Kidney epithelial cell (primary cell): ENCODE results near the gene CSNK1G3. TPM values are rescaled to one million over a fixed set of nuclear protein-coding genes. Genes with fewer than 3 reads are reported as not detected.
"Not testable (repeated sequence)": the region's sequence is repeated elsewhere in the genome, so short reads cannot be mapped to it uniquely, and the experiment has no call there.

Experiments used
- DNase-seq: peaks from one replicate; pipeline ENCODE4 v3.0.0-alpha.2; 2010; ENCODE audit warnings: low read depth
- H3K27me3 ChIP-seq: 2 replicates; pipeline ENCODE4 v1.6.0; 2011; ENCODE audit warnings: low read length; ENCODE audit not compliant: control insufficient read depth, insufficient read depth
- H3K36me3 ChIP-seq: 2 replicates; pipeline ENCODE4 v1.5.1; 2011; ENCODE audit warnings: low read length; ENCODE audit not compliant: control insufficient read depth, insufficient read depth
- H3K4me3 ChIP-seq: 2 replicates; pipeline ENCODE4 v1.5.1; 2011; ENCODE audit warnings: low read depth, mild to moderate bottlenecking, control low read depth, low read length
- total RNA-seq: library from RNA; depleted of rRNA; stranded (reverse); fragments of >200 nt; gene quantifications from 2 replicates; pipeline ENCODE4 v1.2.3, GENCODE V29; 2015
- TF ChIP-seq, protein P1 (sequence below): IDR thresholded peaks from 2 replicates; pipeline ENCODE4 v1.5.1; 2011; ENCODE audit warnings: mild to moderate bottlenecking, moderate library complexity, low read length, control low read depth, inconsistent platforms; ENCODE audit not compliant: insufficient read depth, poor library complexity, severe bottlenecking

Gene CSNK1G3
- total RNA-seq, 1 donor from 2014 or later: 65.9 TPM

DNA sequence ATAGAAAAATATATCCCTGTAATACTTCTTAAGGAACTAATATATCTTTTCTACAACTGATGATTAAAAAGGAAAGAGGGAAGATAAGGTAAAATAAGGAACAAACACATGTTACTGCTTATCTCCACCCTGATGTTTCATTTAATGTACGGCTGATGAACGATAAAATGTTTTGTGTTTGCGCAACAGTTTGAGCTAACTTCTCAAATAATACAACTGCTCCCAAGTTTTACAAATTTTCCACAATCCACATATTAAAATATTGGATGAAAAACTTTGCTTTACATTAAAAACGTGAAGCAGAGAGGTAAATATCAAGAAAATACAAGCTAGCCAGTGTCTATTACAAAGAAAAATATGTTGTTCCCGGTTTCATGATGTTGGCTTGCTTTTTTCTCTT, 21.0 kb upstream of the CSNK1G3 start:
- Histone ChIP-seq H3K27me3 (no peaks in the 10 kb centered on the region), H3K36me3 (no peaks in the 10 kb centered on the region), H3K4me3 (no peak overlapping the region)
- TF ChIP-seq, protein P1, sequence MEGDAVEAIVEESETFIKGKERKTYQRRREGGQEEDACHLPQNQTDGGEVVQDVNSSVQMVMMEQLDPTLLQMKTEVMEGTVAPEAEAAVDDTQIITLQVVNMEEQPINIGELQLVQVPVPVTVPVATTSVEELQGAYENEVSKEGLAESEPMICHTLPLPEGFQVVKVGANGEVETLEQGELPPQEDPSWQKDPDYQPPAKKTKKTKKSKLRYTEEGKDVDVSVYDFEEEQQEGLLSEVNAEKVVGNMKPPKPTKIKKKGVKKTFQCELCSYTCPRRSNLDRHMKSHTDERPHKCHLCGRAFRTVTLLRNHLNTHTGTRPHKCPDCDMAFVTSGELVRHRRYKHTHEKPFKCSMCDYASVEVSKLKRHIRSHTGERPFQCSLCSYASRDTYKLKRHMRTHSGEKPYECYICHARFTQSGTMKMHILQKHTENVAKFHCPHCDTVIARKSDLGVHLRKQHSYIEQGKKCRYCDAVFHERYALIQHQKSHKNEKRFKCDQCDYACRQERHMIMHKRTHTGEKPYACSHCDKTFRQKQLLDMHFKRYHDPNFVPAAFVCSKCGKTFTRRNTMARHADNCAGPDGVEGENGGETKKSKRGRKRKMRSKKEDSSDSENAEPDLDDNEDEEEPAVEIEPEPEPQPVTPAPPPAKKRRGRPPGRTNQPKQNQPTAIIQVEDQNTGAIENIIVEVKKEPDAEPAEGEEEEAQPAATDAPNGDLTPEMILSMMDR: no peak
- no peak for DNase-seq

DNA sequence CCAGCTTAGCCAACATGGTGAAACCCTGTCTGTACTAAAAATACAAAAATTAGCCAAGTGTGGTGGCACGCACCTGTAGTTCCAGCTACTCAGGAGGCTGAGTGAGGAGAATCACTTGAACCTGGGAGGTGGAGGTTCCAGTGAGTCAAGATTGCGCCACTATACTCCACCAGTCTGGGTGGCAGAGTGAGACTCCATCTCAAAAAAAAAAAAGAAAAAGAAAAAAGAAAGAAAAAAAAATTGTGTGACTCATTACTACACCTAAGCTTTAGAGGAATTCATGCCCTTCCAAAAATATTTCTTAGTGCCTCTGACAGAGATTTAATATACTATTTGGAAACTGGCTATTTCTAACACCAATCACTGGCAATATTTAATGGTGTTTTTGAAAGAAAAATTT, 16.8 kb upstream of the CSNK1G3 start:
- H3K27me3 ChIP-seq, H3K4me3 ChIP-seq, H3K36me3 ChIP-seq, DNase-seq: not testable (repeated sequence)

DNA sequence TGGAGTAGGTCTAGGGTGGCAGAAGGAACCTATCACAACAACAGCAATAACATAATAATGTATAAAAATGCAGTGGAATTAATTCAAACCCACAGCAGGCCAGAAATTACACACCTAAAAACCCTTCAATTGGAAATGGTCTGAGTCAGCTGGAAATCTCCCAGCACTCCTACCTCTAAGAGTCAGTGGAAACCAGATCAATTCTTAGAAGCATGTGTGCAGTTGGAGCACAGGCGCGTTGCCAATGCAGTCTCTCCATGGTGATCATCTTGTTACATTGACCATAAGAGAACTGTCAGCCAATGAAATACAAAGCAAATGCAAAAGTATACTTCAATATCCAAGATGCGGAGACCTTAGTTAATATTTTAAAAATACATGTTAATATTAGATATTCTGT, 15.1 kb upstream of the CSNK1G3 start:
- Histone ChIP-seq H3K4me3 (no peak overlapping the region), H3K36me3 (no peaks in the 10 kb centered on the region), H3K27me3 (no peaks in the 10 kb centered on the region)
- TF ChIP-seq, protein P1: no peak
- DNase-seq: no peak

DNA sequence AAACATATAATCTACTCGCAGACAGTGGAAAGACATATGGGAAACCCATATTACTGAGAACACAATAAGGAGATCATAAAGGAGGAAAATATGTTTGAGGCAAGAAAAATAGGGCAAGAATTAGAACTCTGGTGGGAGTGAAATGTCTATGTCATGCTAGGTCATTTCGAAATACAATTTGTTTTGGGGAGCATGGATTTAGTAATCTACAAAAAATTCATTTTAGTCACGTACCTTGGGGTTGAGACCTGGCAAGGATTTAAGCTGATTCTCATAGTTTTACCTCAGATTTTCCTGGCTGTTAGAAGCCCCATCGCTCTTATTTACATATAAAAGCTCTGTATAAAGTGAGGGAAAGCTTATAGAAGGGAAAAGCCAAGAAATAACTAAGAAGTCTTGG, 11.5 kb upstream of the CSNK1G3 start:
- TF ChIP-seq, protein P1: no peak
- Histone ChIP-seq H3K4me3 (no peak overlapping the region), H3K36me3 (no peaks in the 10 kb centered on the region), H3K27me3 (no peaks in the 10 kb centered on the region)
- DNase-seq: no peak

DNA sequence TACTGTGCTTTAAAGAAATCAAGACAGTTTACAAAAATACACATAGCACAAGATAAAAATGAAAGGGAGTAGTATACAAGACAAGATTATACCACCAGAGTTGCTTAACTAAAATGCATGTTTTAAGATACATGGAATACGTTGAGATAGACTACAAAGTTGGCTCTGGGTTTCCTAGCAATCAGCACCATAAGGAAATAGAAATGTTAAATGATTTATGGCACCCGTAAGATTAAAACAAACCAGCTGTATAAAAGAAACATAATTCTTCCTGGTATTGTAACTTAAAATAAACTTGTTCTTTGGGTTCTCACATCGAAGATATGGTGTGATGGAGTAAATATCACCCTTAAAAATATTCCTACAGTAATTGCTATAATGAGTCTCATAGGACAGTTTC, 9.9 kb upstream of the CSNK1G3 start:
- H3K36me3 ChIP-seq: no peaks in the 10 kb centered on the region
- TF ChIP-seq, protein P1: no peak
- H3K4me3 ChIP-seq: no peak overlapping the region
- no peaks in the 10 kb centered on the region for H3K27me3 ChIP-seq
- no peak for DNase-seq

DNA sequence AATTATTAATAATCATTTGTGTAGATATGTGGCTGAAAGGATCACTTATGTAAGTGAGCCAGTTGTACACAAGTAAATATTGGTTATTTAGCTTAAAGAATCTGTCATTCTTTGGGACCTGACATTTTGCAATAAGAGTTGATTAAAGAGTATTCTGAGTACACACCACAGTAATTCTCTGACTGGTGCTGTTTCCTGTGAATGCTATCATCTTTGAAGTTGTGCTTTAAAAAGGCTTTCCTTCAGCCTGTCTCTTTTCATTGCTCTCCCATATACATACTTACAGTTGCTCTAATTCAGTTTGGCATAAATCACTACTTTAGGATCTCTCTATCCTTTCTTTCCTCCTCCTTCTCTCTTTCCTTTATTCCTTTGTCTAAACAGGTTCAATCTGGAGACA, 8.7 kb upstream of the CSNK1G3 start:
- no peaks in the 10 kb centered on the region for H3K36me3 ChIP-seq
- no peak overlapping the region for H3K4me3 ChIP-seq
- TF ChIP-seq, protein P1: no peak
- DNase-seq: no peak
- no peaks in the 10 kb centered on the region for H3K27me3 ChIP-seq
